Measurements from ENCODE around the gene ABCA4.

ABCA4 gene

DNA sequence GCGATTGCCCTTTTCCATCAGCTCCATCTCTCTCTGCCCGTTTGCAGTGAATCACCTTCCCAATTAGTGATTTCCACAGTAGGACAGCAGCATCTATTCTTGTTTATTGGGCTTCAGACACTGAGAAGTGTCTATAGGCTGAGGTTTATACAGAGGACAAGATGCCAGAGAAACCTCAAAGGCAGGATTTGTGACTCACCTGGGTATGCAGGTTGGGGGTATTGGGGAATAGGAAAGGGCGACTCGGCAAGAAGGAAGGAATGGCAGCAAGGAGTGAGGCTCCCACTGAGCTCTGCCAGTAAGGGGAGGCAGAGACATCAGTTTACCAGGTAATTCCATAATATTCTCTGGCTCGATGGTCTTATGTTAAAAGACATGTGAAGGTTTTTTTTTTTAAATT is 25.3 kb upstream of the ABCA4 start:
- no peak for ATAC-seq (ENCODE audit: insufficient read depth, low read depth)
- H2AFZ ChIP-seq (ENCODE audit: low read depth, low read length) = no peak overlapping the region
- H3K27ac ChIP-seq (ENCODE audit: low read length) = no peak overlapping the region
- no peaks in the 10 kb centered on the region for H3K36me3 ChIP-seq (ENCODE audit: insufficient read depth, low read length)
- no peak for DNase-seq
- no peaks in the 10 kb centered on the region for H3K9me3 ChIP-seq (ENCODE audit: insufficient read depth, low read length, severe bottlenecking)
- no peak for TF ChIP-seq EZH2 (IDR thresholded peaks at IDR 0.05; ENCODE audit: borderline replicate concordance, low read depth, low read length, severe bottlenecking)
- TF ChIP-seq, protein P1, sequence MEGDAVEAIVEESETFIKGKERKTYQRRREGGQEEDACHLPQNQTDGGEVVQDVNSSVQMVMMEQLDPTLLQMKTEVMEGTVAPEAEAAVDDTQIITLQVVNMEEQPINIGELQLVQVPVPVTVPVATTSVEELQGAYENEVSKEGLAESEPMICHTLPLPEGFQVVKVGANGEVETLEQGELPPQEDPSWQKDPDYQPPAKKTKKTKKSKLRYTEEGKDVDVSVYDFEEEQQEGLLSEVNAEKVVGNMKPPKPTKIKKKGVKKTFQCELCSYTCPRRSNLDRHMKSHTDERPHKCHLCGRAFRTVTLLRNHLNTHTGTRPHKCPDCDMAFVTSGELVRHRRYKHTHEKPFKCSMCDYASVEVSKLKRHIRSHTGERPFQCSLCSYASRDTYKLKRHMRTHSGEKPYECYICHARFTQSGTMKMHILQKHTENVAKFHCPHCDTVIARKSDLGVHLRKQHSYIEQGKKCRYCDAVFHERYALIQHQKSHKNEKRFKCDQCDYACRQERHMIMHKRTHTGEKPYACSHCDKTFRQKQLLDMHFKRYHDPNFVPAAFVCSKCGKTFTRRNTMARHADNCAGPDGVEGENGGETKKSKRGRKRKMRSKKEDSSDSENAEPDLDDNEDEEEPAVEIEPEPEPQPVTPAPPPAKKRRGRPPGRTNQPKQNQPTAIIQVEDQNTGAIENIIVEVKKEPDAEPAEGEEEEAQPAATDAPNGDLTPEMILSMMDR (IDR thresholded peaks at IDR 0.05; ENCODE audit: borderline replicate concordance, extremely low read depth, low read length, poor library complexity, severe bottlenecking) = no peak
- H3K4me3 ChIP-seq (ENCODE audit: low read depth in 1 of 2, low read length in 2 of 2) = no peak overlapping the region
- H4K20me1 ChIP-seq (ENCODE audit: insufficient read depth, low read length) = no peaks in the 10 kb centered on the region
- no peaks in the 10 kb centered on the region for H3K27me3 ChIP-seq (ENCODE audit: insufficient read depth, low read length, poor library complexity)
- no peaks in the 10 kb centered on the region for H3K4me1 ChIP-seq (ENCODE audit: insufficient read depth, low read length)
- H3K79me2 ChIP-seq (ENCODE audit: insufficient read depth, low read length) = no peaks in the 10 kb centered on the region
- no peak overlapping the region for H3K9ac ChIP-seq (ENCODE audit: low read depth, low read length)
- H3K4me2 ChIP-seq (ENCODE audit: insufficient read depth, low read length) = no peak overlapping the region

DNA sequence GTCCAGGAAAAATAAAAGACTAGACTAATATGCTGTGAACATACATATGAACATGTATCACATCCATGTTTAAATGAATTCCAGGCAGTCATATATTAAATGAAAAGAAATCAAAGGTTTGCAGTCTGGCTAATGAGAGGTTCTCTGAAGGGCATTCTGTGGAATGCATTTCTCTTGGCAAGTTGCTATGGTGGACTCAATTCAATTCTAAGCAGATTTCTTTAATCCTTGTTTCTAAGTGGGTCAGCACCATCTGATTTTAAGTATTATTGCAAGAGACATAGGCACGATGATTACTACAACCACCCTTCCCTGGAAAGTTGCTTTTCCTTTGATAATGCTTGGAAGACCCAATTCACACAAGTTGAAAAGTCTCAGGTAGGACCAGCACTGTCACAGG is 23.9 kb upstream of the ABCA4 start:
- no peaks in the 10 kb centered on the region for H3K27me3 ChIP-seq (ENCODE audit: insufficient read depth, low read length, poor library complexity)
- H3K4me1 ChIP-seq (ENCODE audit: insufficient read depth, low read length) = no peaks in the 10 kb centered on the region
- TF ChIP-seq, protein P1 (IDR thresholded peaks at IDR 0.05; ENCODE audit: borderline replicate concordance, extremely low read depth, low read length, poor library complexity, severe bottlenecking) = no peak
- no peak for TF ChIP-seq EZH2 (IDR thresholded peaks at IDR 0.05; ENCODE audit: borderline replicate concordance, low read depth, low read length, severe bottlenecking)
- ATAC-seq (ENCODE audit: insufficient read depth, low read depth) (no peak), DNase-seq (no peak)
- no peak overlapping the region for H3K27ac ChIP-seq (ENCODE audit: low read length)
- H4K20me1 ChIP-seq (ENCODE audit: insufficient read depth, low read length) = no peaks in the 10 kb centered on the region
- H3K4me3 ChIP-seq (ENCODE audit: low read depth in 1 of 2, low read length in 2 of 2) = no peak overlapping the region
- no peaks in the 10 kb centered on the region for H3K9me3 ChIP-seq (ENCODE audit: insufficient read depth, low read length, severe bottlenecking)
- H3K79me2 ChIP-seq (ENCODE audit: insufficient read depth, low read length) = no peaks in the 10 kb centered on the region
- H2AFZ ChIP-seq (ENCODE audit: low read depth, low read length) = no peak overlapping the region
- H3K9ac ChIP-seq (ENCODE audit: low read depth, low read length) = no peak overlapping the region
- no peak overlapping the region for H3K4me2 ChIP-seq (ENCODE audit: insufficient read depth, low read length)
- H3K36me3 ChIP-seq (ENCODE audit: insufficient read depth, low read length) = no peaks in the 10 kb centered on the region

DNA sequence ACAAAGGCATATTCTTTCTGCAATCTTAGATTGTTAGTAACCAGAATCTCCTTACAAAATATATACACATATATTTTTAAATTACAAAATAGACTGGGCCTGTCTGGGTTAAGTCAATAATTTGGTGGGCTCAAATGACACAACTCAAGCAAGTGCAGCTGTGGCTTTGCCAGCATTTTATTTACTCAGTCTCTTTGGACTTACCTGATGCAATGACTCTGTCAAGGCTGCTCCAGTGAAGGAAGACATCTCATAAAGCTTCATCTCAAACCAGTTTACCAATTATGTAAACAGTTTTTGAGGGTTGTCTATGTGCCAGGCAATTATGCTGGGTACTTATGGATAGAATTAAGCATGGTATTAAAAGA is 22.8 kb upstream of the ABCA4 start:
- Histone ChIP-seq H3K27ac (ENCODE audit: low read length) (no peak overlapping the region), H2AFZ (ENCODE audit: low read depth, low read length) (no peak overlapping the region), H3K4me2 (ENCODE audit: insufficient read depth, low read length) (no peak overlapping the region), H3K4me1 (ENCODE audit: insufficient read depth, low read length) (no peaks in the 10 kb centered on the region), H3K9ac (ENCODE audit: low read depth, low read length) (no peak overlapping the region), H3K27me3 (ENCODE audit: insufficient read depth, low read length, poor library complexity) (no peaks in the 10 kb centered on the region), H3K9me3 (ENCODE audit: insufficient read depth, low read length, severe bottlenecking) (no peaks in the 10 kb centered on the region), H3K36me3 (ENCODE audit: insufficient read depth, low read length) (no peaks in the 10 kb centered on the region), H3K4me3 (ENCODE audit: low read depth in 1 of 2, low read length in 2 of 2) (no peak overlapping the region), H3K79me2 (ENCODE audit: insufficient read depth, low read length) (no peaks in the 10 kb centered on the region), H4K20me1 (ENCODE audit: insufficient read depth, low read length) (no peaks in the 10 kb centered on the region)
- no peak for DNase-seq
- no peak for ATAC-seq (ENCODE audit: insufficient read depth, low read depth)
- no peak for TF ChIP-seq EZH2 (IDR thresholded peaks at IDR 0.05; ENCODE audit: borderline replicate concordance, low read depth, low read length, severe bottlenecking)
- TF ChIP-seq, protein P1 (IDR thresholded peaks at IDR 0.05; ENCODE audit: borderline replicate concordance, extremely low read depth, low read length, poor library complexity, severe bottlenecking) = no peak

All from DND-41 (cell line).